HG03066 (cell line): Measurements from ENCODE around the gene FASN.
A peak's percentile ranks its signal among the peaks of the same experiment; 100 is the strongest.

Source experiments
- ATAC-seq: cut with Tn5 transposase; IDR thresholded peaks from one replicate; pipeline ENCODE4 v1.9.1; 2021; ENCODE audit warnings: low read depth; ENCODE audit not compliant: unreplicated experiment

Gene FASN

DNA sequence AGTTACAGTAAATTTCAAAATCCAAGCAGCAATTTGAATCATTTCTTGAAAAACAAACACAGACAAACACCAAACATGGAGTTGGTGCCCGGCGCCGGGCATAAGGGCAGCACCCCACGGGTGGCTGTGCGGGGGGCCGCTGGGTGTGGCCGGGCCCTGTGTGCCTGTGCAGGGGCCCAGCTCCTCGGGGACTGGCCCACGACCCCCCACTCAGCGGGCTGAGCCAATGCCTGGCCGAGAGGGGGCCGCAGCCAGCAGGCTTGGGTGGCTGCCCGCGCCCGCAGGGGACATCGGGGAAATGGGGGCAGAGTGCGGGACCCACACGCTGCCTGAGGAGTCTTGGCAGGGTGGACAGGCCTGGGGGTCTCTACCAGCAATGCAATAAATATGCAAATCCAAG lies 19.6 kb downstream of the FASN start:
- ATAC-seq, result no peak

DNA sequence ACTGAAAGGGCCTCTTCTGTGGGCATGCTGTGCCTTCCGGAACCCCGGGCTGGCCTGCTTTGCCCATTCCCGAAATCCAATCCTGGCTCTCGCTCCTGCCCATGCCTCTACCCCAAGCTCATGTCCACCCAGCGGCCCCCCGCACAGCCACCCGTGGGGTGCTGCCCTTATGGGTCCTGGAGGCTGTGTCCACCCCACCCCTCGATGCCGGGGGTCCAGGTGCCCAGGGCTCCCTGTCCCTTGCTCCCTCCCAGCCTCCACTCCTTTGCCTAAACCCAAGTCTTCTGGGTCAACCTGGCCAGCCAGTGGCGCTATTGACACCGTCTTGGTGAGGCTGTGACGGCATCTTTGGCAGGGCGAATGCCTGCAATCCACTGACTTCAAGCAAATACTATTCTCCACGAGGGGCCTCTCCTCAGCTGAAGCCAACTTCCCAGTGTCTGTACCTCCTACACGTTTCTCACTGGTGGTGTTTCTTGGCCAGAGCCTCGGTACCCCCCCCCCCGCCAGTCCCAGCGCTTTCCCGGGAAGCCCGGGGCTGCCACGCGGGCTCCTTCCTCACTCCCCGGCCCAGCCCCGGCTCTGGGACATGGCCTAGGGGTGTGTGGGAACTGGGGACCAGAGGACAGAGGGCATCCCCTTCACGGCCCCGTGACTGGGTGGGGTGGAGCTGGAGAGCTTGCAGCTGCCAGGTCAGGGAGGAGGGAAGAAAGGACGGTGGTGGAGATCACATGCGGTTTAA lies 20.2 kb downstream of the FASN start:
- ATAC-seq, result no peak

- ATAC-seq, result no peak
These were observed 21.0 kb downstream of the FASN start for GRCh38 chr17:82076785-82077591.

DNA sequence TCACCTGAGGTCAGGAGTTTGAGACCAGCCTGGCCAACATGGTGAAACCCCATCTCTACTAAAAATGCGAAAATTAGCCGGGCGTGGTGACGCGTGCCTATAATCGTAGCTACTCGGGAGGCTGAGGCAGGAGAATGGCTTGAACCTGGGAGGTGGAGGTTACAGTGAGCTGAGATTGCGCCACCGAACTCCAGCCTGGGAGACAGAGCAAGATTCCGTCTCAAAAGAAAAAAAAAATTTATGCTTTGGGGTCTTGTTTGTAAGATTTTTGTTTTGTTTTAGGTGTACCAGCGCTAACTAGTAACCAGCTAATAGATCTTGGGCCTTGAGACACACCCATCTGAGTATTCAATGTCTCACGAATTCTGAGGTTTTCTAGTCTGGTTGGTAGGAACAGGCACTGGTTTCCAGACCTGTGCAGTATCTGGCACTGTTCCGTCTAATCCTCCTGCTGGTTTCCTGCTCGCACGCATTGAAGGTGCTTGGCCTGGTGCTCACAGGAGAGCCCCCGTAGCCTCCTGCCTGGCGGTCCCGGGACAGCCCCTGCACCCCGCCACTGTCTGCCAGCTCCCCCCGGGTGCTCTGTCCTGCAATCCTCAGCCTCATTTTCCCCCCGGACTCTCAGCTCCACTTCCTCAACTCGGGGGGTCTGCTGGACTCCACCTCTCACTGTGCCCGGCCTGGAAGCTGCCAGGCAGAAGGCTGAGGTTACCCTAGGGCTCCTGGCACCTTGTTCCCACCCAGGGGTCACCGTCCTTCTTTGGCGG lies 21.8 kb downstream of the FASN start:
- ATAC-seq, result no peak

DNA sequence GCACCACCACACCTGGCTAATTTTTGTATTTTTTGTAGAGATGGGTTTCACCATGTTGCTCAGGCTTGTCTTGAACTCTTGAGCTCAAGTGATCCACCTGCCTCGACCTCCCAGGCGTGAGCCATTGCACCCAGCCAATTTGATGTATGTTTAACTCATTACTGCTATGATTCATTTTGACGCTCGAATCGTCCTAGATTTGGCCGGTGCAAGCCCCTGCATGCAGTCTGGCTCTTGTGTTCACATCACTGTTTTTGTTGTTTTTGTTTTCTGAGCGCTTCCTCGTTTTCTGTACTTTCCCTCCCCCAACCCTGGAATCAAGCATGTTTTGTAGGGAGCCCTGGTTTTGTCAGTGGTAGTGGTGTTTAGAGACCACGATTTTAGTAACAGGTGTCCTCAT lies 24.6 kb downstream of the FASN start:
- no peak for ATAC-seq

- no peak for ATAC-seq
These were observed 25.2 kb downstream of the FASN start for GRCh38 chr17:82072827-82073226.

DNA sequence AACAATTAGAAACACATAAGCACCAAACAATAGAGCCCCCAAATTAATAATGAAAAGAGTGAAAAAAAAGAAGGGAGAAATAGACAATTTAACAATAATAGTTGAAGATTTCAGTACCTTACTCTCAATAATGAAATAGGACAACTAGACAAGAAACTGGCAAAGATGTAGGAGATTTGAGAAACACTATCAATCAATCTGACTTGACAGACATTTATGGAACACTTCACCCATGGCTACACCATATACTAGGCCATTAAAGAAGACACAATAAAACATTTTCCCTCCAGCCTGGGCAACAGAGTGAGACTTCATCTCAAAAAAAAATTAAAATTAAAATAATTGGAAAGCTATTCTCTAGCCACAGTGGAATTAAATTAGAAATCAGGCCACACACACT lies 27.4 kb downstream of the FASN start:
- no peak for ATAC-seq

DNA sequence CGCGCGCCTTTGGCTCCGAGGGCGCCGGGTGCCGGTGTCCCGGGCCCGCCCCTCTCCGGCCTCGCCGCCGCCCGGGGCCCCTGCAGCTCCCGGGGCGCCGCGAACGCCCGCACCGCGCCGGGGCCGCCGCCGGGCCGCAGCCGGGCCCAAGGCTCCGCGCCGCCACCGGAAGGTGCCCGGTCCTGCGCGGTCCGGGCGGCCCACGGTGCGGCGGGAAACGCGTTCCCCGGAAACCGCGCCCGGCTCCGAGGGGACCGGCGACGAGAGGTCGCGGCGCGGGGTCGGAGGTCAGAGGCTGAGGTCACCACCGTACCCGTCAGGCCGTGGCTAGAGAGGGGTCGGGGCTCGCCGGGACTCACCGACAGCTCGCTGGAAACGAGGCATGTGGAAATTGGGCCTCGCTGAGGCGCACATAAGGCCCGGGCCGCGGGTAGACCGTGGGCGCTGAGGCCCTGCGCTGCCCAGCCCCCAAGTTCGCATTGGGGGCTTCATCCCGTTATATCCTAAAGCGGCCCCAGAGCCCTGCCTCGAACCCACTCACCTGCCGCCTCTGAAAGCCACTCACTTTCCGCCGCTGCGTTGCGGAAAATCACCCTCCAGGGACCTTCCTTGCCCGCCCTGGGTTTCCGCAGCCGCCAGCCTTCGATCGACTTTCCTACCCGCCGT lies 32.3 kb downstream of the FASN start, which contains the start of gene DUS1L:
Gene DUS1L, minus strand, starts transcription at position 167 of the 666 bp plus-strand sequence. CDS start 745 bp downstream, outside the sequence.
- peak; percentile 63 for ATAC-seq

DNA sequence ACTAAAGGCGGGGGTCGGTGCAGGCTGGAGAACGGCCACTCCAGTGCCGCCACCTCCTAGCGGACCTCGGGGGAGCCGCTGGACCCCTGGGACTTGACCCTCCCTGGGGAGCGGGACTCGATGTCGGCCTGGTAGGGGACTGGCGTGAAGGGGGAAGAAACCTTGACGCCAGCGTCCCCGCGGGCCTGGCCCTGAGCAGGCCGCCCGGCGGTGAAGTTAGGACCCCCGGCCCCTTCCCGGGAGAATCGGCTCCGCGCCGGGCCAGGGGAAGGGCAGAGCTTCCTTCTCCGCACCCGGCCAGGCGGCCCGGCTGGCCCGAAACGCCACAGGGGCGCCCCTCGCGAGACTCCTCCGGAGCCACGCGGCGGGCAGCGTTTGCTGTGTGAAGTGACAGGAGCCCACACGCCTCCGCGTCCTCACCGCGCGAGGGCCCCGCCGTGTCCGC lies 32.8 kb downstream of the FASN start:
- peak; percentile 29 for ATAC-seq

- no peak for ATAC-seq
These were observed 33.4 kb downstream of the FASN start for GRCh38 chr17:82064433-82065192.

DNA sequence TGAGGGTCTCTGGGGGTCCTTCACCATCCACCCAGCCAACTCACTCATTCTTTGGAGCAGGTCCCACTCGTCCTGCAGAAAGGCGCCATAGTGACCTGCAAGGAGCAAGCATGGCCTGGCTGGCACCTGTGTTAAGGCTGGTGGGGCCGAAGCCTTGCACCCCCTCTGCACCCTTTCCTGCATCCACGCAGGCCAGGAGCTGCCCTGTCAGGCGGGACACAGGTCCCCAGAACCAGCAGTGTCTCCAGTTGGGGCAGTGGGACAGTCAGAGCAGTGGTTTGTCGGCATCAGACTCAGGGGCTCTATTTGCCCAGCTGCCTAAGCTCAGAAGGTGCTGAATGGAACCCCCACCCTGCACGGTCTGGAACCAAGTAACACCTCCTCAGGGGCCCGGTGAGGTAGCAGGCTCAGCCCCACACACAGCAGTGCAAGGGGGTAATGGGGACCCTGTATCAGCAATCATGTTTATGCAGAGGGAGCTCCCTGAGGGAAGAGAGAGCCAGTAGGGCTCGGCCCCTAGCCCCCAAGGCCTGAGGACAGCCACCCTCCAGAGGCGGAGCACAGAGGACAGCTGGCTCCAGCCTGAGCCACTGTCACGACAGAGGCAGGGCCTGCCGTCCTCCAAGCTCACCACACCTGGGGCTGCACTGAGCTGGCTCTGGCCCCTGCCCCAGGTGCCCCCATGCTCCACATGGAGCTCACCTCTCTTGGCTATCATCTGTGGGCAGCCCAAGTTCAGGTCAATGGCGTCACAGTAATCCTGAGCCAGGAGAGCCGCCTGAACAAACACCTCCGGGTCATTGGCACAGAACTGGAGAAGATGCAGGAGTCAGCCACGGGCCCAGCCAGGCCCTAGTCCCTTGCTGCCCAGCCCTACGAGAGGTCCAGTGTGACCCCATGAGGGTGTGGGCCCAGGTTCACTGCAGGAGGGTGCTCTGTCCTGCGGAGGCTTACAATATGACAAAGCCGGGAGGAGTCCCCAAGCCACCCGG lies 34.3 kb downstream of the FASN start:
- no peak for ATAC-seq

DNA sequence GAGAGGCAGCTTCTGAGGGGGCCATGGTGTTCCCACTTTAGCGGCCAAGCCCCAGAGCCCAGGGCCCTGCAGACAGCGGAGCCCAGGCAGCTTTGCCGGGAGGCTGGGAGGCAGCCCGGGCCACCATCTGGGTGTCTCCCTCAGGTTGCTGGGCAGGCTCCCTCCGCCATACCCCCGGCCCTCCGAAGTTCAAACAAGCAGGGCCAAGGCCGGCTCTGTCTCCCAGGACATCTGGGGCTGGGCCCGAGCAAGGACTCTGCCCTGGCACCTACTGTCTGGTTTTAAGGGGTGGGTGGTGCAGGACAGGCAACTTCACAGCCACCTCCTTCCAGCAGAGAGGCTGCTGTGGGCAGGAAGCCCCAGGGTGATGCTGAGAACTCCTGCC lies 35.1 kb downstream of the FASN start:
- no peak for ATAC-seq

GRCh38 chr17:82062076-82062983 lies 35.7 kb downstream of the FASN start:
- no peak for ATAC-seq

- ATAC-seq, result no peak
These were observed 36.8 kb downstream of the FASN start for GRCh38 chr17:82061047-82061925.

DNA sequence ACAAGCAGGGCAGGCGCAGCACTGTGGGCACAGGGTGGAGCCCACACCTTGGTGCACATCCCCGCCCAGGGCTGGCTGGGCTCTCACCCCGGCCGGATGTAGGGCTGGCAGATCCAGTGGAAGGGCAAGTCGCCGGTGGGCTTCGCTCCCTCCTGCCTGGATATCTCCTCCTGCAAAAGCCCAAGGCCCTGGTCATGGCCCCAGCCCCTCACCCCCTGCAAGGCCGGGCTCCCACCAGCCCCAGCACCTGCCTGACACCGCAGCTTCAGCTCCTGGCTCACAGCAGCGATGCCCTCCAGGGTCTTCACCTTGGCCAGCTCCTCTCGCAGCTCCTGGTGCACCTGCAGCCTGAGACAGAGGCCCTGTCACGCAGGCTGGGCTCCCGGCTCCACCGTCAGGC lies 37.4 kb downstream of the FASN start:
- ATAC-seq, result no peak

DNA sequence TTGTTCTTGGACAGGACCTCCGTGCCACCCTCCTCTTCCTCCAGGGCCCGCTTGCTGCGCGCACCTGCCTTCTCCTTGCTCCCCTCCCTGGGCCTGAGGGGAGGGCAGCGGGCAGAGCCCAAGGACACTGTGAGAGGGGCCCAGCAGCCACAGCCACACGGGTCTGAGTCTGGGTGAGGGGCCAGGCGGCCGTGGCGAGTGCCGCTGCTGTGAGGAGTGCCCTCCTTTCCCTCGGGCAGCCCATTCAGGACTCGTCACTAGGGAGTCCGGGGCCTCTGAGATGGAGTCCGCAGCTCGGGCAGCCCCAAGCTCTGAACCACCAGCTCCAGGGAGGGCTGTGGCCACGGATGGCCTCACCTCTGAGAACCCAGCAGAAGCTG lies 38.0 kb downstream of the FASN start:
- no peak for ATAC-seq
